ENCODE data around the gene ABCG5.

ABCG5 gene

DNA sequence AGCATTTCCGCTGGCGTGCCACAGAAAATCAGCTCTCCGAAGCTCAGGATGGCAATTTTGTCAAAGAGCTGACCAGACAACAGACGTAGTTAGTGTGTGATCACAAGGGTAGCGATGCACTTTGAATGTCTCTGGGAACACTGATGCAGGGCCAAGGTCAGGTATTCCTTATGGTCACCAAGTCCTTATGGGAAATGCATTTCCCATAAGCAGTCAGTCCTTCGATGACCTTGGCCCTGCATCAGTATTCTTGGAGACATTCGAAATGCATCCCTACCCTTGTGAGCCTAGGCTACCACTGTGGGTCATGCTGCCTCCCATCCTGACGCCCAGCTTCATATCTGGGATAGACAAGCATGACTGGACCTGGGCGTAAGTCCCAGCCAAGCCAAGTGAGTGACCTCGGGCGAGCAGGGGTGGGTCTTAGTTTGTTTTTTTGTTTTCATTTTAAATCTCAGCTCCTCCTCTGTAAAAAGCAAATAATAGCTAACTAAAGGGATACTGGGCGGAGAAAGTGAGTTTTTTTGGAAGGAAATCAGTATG is 13.6 kb downstream of the ABCG5 start:
- peaks cover 4% of the 10 kb centered on the region for H3K4me1 ChIP-seq

DNA sequence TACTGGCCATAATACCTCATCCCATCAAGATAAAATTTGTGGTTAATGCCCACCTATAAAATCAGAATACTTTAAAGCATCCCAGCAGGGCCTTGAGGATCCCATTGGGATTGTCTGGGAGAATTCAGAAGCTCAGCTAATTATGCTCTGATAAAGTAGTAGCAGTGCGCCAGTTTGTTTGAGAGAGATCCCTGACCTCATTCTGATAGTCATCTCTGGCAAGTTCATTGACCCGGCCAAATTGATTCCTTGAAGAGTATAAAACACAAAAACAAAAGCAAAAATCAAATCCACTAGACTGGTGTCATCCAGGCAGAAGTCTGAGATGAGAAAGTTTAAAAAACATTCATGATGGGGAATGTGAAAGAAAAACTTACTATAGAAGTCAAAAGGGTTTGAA is 14.1 kb downstream of the ABCG5 start:
- no peak overlapping the region for H3K4me2 ChIP-seq (ENCODE audit: low read length)
- H3K27ac ChIP-seq, result no peak overlapping the region
- H3K9ac ChIP-seq, result no peak overlapping the region
- H3K9me3 ChIP-seq (ENCODE audit: control insufficient read depth, low read length), result no peaks in the 10 kb centered on the region
- no peak for TF ChIP-seq CTCF (IDR thresholded peaks at IDR 0.05)
- no peak overlapping the region for H3K4me3 ChIP-seq (ENCODE audit: low read depth, low read length)
- H2AFZ ChIP-seq, result no peak overlapping the region
- peaks cover 4% of the 10 kb centered on the region for H3K4me1 ChIP-seq
- no peaks in the 10 kb centered on the region for H3K79me2 ChIP-seq
- no peaks in the 10 kb centered on the region for H3K36me3 ChIP-seq (ENCODE audit: control insufficient read depth, insufficient read depth, low read length)
- H3K27me3 ChIP-seq (ENCODE audit: control insufficient read depth, insufficient read depth, low read length), result no peaks in the 10 kb centered on the region

More for the DNA sequence above, 13.6 kb downstream of the ABCG5 start:
- Histone ChIP-seq H3K27me3 (ENCODE audit: control insufficient read depth, insufficient read depth, low read length) (no peaks in the 10 kb centered on the region), H3K27ac (no peak overlapping the region), H3K79me2 (no peaks in the 10 kb centered on the region), H3K9me3 (ENCODE audit: control insufficient read depth, low read length) (no peaks in the 10 kb centered on the region), H3K4me3 (ENCODE audit: low read depth, low read length) (no peak overlapping the region), H3K9ac (no peak overlapping the region), H3K36me3 (ENCODE audit: control insufficient read depth, insufficient read depth, low read length) (no peaks in the 10 kb centered on the region), H3K4me2 (ENCODE audit: low read length) (no peak overlapping the region), H2AFZ (no peak overlapping the region)
- TF ChIP-seq CTCF (IDR thresholded peaks at IDR 0.05), result no peak

- H3K27ac ChIP-seq, result no peak overlapping the region
- H3K9me3 ChIP-seq (ENCODE audit: control insufficient read depth, low read length), result no peaks in the 10 kb centered on the region
Observed at GRCh38 chr2:43823751-43824150, 14.9 kb downstream of the ABCG5 start.

GRCh38 chr2:43822839-43823238 is 15.8 kb downstream of the ABCG5 start:
- no peak overlapping the region for H3K9ac ChIP-seq
- H2AFZ ChIP-seq, result no peak overlapping the region
- H3K27ac ChIP-seq, result no peak overlapping the region
- no peaks in the 10 kb centered on the region for H3K36me3 ChIP-seq (ENCODE audit: control insufficient read depth, insufficient read depth, low read length)
- H3K4me3 ChIP-seq (ENCODE audit: low read depth, low read length), result no peak overlapping the region
- H3K79me2 ChIP-seq, result no peaks in the 10 kb centered on the region
- H3K9me3 ChIP-seq (ENCODE audit: control insufficient read depth, low read length), result no peaks in the 10 kb centered on the region
- no peak for TF ChIP-seq CTCF (IDR thresholded peaks at IDR 0.05)
- H3K4me1 ChIP-seq, result peaks cover 4% of the 10 kb centered on the region
- no peak overlapping the region for H3K4me2 ChIP-seq (ENCODE audit: low read length)
- no peaks in the 10 kb centered on the region for H3K27me3 ChIP-seq (ENCODE audit: control insufficient read depth, insufficient read depth, low read length)

More at GRCh38 chr2:43823751-43824150, 14.9 kb downstream of the ABCG5 start:
- Histone ChIP-seq H3K27me3 (ENCODE audit: control insufficient read depth, insufficient read depth, low read length) (no peaks in the 10 kb centered on the region), H3K9ac (no peak overlapping the region), H3K36me3 (ENCODE audit: control insufficient read depth, insufficient read depth, low read length) (no peaks in the 10 kb centered on the region), H2AFZ (no peak overlapping the region), H3K4me1 (peaks cover 4% of the 10 kb centered on the region), H3K4me2 (ENCODE audit: low read length) (no peak overlapping the region), H3K4me3 (ENCODE audit: low read depth, low read length) (no peak overlapping the region), H3K79me2 (no peaks in the 10 kb centered on the region)
- TF ChIP-seq CTCF (IDR thresholded peaks at IDR 0.05), result no peak

GRCh38 chr2:43819491-43820163 is 19.0 kb downstream of the ABCG5 start:
- H3K4me1 ChIP-seq, result peaks cover 3% of the 10 kb centered on the region
- no peaks in the 10 kb centered on the region for H3K36me3 ChIP-seq (ENCODE audit: control insufficient read depth, insufficient read depth, low read length)
- no peak overlapping the region for H3K4me3 ChIP-seq (ENCODE audit: low read depth, low read length)
- H3K79me2 ChIP-seq, result no peaks in the 10 kb centered on the region
- no peak overlapping the region for H3K27ac ChIP-seq
- H3K27me3 ChIP-seq (ENCODE audit: control insufficient read depth, insufficient read depth, low read length), result no peaks in the 10 kb centered on the region
- no peak overlapping the region for H3K9ac ChIP-seq
- no peaks in the 10 kb centered on the region for H3K9me3 ChIP-seq (ENCODE audit: control insufficient read depth, low read length)
- no peak for TF ChIP-seq CTCF (IDR thresholded peaks at IDR 0.05)
- no peak overlapping the region for H3K4me2 ChIP-seq (ENCODE audit: low read length)
- no peak overlapping the region for H2AFZ ChIP-seq

All from parathyroid adenoma (tissue), 2 donors.